ENCODE data around the gene ACOXL.

DNA sequence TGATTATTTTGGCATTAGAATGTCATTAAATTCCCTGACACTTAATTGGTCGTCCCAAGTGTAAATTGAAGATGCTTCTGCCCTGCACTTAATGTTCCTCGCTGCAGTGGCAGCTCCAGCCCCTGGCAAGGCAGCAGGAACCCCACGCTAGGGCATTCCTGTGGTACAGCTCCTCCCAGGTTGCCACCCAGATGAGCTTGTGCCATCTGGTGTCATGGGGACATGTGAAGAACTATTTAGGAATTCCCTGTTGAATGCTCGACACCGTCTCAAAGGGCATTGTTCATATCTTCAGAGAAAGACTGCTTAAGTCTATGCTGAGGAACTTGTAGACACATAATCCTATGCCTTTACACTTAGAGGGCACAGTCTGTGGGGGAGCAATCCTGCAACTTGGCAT is 427.3 kb downstream of the ACOXL start:
- TF ChIP-seq, protein P1, sequence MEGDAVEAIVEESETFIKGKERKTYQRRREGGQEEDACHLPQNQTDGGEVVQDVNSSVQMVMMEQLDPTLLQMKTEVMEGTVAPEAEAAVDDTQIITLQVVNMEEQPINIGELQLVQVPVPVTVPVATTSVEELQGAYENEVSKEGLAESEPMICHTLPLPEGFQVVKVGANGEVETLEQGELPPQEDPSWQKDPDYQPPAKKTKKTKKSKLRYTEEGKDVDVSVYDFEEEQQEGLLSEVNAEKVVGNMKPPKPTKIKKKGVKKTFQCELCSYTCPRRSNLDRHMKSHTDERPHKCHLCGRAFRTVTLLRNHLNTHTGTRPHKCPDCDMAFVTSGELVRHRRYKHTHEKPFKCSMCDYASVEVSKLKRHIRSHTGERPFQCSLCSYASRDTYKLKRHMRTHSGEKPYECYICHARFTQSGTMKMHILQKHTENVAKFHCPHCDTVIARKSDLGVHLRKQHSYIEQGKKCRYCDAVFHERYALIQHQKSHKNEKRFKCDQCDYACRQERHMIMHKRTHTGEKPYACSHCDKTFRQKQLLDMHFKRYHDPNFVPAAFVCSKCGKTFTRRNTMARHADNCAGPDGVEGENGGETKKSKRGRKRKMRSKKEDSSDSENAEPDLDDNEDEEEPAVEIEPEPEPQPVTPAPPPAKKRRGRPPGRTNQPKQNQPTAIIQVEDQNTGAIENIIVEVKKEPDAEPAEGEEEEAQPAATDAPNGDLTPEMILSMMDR (IDR thresholded peaks at IDR 0.05): no peak
- TF ChIP-seq POLR2A (IDR thresholded peaks at IDR 0.05): no peak

Measured in right lobe of liver (tissue), 4 donors.